ENCODE data around the gene SDR42E2.
"Not testable (repeated sequence)": the region's sequence is repeated elsewhere in the genome, so short reads cannot be mapped to it uniquely, and the experiment has no call there.

Gene SDR42E2

GRCh38 chr16:22192261-22193062 is 30.2 kb downstream of the SDR42E2 start:
- no peak for DNase-seq

- no peak for DNase-seq
Observed at GRCh38 chr16:22193063-22193411, 30.7 kb downstream of the SDR42E2 start.

GRCh38 chr16:22194707-22195444 is 32.6 kb downstream of the SDR42E2 start:
- DNase-seq: no peak

- DNase-seq: no peak
Observed at GRCh38 chr16:22195445-22195694, 33.1 kb downstream of the SDR42E2 start.

GRCh38 chr16:22195695-22196558 is 33.6 kb downstream of the SDR42E2 start:
- DNase-seq: peak; percentile 75

GRCh38 chr16:22196559-22197168 is 34.4 kb downstream of the SDR42E2 start:
- not testable (repeated sequence) for DNase-seq

GRCh38 chr16:22198547-22199293 is 36.4 kb downstream of the SDR42E2 start:
- no peak for DNase-seq

- no peak for DNase-seq
Observed at GRCh38 chr16:22202261-22202637, 39.9 kb downstream of the SDR42E2 start.

GRCh38 chr16:22203091-22203490 is 40.8 kb downstream of the SDR42E2 start:
- DNase-seq: no peak

GRCh38 chr16:22204091-22204655 is 41.9 kb downstream of the SDR42E2 start:
- DNase-seq: no peak

- DNase-seq: no peak
Observed at GRCh38 chr16:22205577-22206012, 43.3 kb downstream of the SDR42E2 start.

GRCh38 chr16:22206013-22206841 is 43.9 kb downstream of the SDR42E2 start, which contains the start of gene EEF2K:
TSS of gene EEF2K (plus strand) at chr16:22206278. CDS start at chr16:22225730, 19,452 bp downstream.
- peak; percentile 41 for DNase-seq

- peak; percentile 38 for DNase-seq
Observed at GRCh38 chr16:22206842-22207714, 44.8 kb downstream of the SDR42E2 start.

- DNase-seq: no peak
Observed at GRCh38 chr16:22207715-22208360, 45.5 kb downstream of the SDR42E2 start.

GRCh38 chr16:22210285-22210684 is 48.0 kb downstream of the SDR42E2 start:
- DNase-seq: no peak

- DNase-seq: no peak
Observed at GRCh38 chr16:22210854-22211253, 48.5 kb downstream of the SDR42E2 start.

- DNase-seq: no peak
Observed at GRCh38 chr16:22213236-22213635, 50.9 kb downstream of the SDR42E2 start.

GRCh38 chr16:22213801-22214200 is 51.5 kb downstream of the SDR42E2 start:
- DNase-seq: no peak

- no peak for DNase-seq
Observed at GRCh38 chr16:22214402-22214801, 52.1 kb downstream of the SDR42E2 start.
